Activated CD4-positive, alpha-beta T cell treated with anti-CD3 and anti-CD28 coated beads for 1 hour (primary cell): Measurements from ENCODE around the gene NKAIN1.
"Not testable (repeated sequence)": the region's sequence is repeated elsewhere in the genome, so short reads cannot be mapped to it uniquely, and the experiment has no call there.

Source experiments
- DNase-seq: peaks from one replicate; pipeline ENCODE4 v3.0.0-alpha.2; 2020

Gene NKAIN1

DNA sequence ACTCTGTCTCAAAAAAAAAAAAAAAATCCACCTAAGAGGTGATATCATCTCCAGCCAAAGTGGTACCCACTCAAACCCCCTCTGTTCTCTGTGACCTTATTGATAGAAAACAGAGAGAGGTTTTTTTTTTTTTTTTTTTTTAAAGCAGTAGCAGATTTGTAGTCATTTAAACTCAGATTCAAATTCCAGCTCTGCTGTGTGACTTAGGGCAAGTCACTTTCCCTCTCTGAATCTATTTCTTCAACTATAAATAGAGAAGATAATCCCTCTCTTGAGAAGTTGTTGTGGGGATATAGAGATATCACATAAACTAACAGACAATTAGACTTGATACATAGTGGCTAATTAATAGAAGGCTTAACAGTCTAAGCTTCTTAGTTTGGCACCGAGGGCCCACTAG lies 48.4 kb downstream of the NKAIN1 start:
- no peak for DNase-seq

DNA sequence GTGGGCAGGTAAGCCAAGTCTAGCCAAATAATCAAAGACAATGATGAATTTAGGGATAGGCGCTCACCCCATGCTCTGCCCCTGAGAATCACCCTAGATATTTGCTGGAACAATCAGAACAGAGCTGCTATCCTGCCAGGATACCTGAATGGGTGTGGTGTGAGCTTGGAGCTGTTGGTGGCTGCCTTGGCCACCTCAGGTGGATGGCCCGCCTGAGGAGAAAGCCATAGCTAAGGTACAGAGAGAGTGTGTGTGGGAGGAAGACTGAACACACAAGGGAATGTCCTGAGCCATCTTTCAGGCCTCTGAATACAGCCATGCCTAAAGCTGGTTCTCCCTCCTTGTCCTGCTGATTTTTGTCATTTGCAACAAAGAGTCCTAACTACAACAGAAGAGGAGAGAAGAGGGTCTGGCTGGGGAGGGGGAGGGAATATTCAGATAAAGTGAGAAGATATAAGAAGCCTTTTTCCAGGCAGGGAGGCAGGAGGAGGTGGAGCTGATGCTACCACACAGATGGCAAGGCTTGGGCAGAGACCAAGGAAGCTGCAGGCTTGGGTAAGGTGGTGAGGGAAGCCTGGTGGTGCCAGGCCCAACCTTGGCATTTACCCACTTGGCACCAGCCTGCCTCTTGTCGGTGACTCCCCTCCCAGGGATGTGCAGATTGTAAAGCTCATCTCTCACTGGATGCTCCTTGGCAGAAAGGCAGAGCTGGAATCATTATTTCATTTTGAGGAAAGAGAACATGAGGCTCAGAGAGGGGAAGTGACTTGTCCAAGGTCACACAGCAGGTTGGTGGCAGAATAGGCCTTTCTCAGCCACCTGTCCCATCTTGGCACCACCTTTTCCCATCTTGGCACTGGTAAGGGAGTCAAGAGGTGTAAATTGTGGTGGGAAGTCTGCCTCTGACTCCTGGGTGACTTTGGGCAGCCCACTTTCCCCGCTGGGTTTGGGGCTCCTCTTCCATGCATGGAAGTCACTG lies 49.7 kb downstream of the NKAIN1 start:
- no peak for DNase-seq

DNA sequence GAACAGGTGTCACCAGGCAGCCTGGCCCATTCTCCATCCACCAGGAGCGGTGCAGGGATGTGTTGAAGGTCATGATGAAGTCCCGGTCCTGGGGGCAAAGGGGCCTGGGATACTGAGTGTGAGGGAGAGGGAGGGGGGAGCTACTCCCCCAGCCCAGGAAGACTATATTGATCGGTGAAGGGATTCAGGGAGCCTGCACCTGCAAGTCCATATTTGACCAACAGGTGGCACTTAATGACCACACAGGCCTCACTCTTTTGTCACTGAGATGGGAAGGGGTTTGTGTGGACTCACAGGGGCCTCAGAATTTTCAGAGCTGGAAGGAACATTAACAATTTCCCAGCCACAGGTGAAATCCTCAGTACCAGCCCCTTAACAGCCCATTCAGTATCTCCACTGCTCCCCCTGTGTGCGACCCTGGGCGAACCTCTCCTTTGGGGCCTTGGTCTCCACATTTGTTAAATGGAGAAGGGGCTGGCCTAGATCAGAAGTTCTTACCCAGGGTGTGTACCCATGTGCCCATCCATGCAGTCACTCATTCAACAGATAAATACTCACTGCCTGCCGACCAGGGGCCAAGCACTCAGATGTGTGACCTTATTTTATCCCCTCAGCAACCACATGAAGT lies 55.6 kb downstream of the NKAIN1 start:
- no peak for DNase-seq

DNA sequence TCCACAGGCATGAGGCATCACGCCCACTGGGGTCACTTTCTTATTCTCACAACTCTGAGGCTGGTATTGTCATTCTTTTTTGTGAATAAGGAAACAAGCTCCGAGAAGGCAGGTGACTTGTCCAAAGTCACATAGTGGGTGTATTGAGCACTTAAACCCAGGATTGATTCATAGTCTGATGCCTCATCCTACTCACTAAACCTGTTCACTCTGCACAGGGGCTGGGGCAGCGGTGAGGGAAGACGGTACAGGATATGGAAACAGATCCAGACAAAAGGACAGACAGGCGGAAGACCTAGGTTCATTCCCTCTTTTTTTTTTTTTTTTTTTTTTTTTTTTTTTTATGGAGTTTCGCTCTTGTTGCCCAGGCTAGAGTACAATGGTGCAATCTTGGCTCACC lies 56.6 kb downstream of the NKAIN1 start:
- DNase-seq: no peak

DNA sequence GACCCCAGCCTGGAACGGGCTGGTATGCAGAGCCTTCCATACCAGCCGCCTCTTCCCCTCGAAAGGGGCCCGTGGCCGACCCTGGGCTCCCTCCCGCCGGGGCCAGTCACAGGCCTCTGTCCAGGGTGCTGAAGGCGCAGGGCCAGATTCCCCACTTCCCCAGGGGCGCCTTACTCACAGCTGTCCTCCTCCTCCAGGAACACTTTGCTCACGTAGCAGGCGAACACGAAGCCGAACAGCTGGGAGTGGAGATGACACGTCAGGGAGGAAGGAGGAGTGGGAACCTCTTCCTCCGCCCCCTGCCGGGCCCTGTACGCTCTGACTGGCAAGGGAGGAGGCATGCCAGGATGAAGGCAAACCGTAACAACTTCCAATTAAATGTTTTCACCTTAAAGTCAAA lies 57.3 kb downstream of the NKAIN1 start:
- peak; percentile 22 for DNase-seq

DNA sequence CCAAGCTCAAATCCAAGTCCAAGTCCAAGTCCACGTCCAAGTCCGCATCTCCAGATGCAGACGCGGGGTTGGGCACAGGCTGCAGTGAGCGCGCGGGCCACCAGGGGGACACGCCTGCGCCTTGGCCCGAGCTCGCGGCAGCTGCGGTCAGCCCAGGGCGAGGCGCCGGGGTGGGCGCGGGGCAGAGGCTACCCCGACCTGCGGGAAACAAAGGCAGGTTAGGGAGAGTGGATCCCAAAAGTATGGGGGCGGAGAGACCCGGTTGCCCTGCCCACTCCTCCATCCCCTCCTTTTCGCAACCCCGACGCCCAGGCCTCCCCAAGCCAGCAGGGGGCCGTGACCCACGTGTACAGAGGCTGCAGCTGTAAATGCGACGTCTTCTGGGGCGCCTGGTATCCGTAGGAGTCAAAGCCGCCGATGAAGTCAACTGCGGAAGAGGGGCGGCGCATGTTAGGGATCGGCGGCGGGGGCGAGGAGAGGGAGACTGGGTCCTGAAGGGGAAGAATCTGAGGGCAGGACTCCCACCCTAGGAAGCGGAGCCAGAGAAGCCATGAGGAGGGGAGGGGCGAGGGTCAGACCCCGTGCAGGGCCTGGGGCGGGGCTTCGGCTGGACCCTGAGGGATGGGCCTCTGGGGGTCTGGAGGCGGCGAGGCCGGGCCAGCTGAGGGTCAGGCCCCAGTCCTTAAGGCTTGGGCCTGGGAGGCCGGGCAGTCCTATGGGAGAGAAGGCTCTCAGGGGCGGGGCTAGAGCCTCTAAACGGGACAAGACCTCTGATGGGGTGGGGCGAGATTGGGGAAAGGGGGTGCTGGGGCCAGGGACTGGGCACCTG lies 58.0 kb downstream of the NKAIN1 start:
- DNase-seq: no peak

DNA sequence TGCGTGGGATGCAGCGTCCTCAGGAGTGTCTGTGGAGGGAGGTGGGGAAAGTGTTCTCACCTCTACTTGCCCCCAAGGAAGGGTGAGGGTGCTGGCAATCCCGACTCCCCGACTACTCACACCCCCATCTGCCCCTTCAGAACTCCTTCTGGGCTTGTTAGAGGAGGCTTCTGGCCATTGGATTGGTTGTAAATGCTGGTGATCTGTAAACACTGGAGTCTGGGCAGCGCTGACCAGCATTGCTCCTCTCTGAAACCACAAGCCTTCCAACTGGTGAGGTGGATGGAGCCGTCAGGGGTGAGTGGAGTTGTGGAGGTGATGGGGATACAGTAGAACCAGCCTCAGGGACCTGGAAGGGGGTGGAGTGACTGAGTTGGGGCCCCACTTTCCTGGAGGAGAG lies 59.3 kb downstream of the NKAIN1 start:
- DNase-seq: no peak

DNA sequence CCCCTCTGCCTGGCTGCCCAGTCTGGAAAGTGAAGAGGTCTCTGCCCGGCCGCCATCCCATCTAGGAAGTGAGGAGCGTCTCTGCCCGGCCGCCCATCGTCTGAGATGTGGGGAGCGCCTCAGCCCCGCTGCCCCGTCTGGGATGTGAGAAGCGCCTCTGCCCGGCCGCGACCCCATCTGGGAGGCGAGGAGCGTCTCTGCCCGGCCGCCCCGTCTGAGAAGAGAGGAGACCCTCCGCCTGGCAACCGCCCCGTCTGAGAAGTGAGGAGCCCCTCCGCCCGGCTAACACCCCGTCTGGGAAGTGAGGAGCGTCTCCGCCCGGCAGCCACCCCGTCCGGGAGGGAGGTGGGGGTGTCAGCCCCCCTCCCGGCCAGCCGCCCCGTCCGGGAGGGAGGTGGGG lies 63.4 kb downstream of the NKAIN1 start:
- not testable (repeated sequence) for DNase-seq

DNA sequence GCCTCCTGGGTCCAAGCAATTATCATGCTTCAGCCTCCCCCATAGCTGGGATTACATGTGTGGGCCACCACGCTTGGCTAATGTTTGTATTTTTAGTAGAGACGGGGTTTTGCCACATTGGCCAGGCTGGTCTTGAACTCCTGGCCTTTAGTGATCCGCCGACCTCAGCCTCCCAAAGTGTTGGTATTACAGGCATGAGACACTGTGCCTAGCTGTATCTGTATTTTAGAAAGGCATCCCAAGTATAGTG lies 69.3 kb downstream of the NKAIN1 start:
- no peak for DNase-seq

DNA sequence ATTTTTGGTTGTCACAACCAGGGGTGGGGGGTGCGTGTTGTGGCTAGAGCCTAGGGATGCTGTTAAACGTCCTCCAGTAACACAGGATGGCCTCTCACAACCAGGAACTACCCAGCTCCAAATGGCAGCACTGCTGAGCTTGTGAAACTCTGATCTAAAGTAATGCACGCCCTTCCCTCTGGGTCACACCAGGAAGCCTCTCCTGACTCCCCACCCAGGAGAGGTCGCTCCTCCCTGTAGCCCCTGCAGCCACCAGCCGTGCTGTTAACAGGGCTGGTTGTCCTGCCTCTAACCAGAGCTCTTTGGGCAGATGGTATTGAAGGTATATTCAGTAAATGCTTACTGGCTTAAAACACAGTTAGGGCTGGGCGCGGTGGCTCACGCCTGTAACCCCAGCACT lies 73.2 kb downstream of the NKAIN1 start:
- no peak for DNase-seq

DNA sequence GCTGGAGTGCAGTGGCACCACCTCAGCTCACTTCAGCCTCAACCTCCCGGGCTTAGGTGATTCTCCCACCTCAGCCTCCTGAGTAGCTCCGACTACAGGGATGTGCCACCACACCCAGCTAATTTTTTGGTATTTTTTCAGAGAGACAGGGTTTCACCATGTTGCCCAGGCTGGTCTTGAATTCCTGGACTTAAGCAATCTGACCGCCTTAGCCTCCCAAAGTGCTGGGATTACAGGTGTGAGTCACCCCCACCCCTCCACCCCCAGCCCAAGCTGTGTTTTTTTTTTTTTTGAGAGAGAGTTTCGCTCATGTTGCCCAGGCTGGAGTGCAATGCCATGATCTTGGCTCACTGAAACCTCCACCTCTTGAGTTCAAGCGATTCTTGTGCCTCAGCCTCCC lies 75.4 kb downstream of the NKAIN1 start:
- no peak for DNase-seq

DNA sequence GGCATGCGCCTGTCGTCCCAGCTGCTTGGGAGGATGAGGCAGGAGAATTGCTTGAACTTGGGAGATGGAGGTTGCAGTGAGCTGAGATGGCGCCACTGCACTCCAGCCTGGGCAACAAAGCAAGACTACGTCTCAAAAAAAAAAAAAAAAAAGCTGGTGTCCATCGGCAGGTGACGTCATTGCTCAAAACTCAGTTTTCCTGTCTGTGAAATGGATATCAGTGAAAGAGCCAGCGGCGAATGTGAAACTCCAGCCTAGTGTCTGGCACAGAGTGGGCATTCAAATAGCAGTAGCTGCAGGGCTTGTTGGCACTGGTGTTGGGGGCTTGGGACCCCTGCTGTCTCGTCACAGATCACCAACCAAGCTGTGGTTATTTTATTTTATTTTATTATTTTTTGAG lies 75.8 kb downstream of the NKAIN1 start:
- no peak for DNase-seq

DNA sequence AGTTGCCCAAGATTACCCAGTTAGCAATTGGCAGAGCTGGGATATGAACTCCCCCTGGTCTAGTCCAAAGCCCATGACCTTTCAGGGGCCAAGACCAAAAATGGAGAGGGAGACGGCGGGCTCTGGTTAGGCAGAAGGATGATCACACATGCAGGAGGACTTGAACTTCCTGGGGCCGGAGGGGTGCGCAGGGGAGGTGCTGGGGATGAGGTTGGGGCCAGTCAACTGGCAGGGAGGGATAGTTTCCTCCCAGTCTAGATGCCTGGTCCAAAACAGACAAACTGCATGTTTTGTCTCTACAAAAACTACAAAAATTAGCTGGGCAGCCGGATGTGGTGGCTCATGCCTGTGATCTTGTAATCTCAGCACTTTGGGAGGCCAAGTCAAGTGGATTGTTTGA lies 78.1 kb downstream of the NKAIN1 start:
- DNase-seq: no peak

DNA sequence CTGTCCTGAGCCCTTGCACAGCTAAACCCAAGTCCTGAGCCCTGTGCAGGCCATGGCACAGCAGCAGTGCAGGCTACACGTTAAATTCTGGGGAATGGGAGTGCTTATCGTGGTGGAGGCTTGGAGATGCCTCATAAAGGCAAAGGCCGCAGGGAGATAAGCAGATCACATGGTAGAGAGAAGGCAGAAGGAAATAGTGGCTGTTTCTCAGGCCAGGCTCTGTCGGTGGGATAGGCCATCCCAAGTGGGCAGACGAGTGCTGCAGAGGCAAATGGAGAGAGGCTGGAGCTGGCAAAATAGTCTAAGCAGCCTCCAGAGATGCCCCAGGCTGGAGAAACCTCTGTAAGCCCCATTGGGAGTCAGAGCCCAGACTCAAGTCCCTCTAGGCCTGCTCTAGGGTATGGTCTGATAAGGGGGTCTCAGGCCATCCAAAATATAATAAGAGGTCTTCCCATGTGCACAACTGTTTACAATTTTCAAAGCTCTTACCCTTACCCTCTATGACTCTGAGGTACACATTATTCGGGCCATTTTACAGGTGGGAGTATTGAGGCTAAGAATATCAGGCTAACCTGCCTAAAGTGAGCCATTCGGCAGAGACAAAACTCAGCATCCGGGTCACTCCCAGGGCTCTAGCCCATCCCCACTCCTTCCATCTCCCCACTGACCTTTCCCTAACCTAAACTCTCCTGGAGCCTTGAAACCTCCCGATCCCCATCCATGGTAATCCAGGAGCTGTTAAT lies 79.6 kb downstream of the NKAIN1 start:
- DNase-seq: no peak

DNA sequence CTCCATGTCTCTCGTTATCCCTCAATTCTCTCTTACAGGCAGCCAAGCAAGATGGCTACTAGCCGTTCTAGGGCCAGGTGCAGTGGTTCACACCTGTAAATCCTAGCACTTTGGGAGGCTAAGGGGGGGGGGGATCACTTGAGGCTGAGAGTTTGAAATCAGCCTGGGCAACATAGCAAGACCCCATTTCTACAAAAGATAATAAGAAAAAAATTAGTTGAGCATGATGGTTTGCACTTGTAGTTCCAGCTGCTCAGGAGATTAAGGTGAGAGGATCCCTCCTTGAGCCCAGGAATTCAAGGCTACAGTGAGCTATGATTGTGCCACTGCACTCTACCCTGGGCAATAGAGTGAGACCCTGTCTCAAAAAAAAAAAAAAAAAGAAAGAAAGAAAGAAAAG lies 80.4 kb downstream of the NKAIN1 start:
- DNase-seq: no peak

DNA sequence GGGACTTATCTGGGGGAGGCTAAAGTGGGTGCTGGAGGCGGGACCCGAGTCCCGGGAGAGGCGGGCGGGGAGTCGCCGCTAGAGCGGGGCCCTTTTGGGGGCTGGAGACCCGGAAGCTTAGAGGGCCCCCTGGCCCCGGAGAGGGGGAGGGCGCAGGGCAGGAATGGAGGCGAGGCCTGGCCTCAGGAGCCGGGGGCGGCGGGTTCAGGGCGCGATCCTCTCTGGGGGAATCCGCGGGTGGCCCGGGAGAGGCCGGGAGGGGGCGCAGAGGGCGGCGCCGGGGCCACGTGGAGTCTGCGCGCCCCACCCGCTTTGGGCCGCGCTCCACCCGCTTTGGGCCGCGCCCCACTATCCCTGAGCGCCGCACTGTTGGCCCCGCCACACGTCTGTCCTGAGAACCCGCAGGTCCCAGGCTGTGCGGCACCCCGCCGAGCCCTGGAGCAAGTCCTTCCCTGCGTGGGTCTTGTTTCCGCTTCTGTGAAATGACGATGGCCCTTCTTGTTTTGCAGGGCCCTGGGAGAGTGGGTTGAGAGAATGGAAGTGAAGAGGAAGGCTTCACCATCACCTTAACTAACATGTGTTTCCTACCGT lies 84.4 kb downstream of the NKAIN1 start:
- DNase-seq: peak; percentile 39

DNA sequence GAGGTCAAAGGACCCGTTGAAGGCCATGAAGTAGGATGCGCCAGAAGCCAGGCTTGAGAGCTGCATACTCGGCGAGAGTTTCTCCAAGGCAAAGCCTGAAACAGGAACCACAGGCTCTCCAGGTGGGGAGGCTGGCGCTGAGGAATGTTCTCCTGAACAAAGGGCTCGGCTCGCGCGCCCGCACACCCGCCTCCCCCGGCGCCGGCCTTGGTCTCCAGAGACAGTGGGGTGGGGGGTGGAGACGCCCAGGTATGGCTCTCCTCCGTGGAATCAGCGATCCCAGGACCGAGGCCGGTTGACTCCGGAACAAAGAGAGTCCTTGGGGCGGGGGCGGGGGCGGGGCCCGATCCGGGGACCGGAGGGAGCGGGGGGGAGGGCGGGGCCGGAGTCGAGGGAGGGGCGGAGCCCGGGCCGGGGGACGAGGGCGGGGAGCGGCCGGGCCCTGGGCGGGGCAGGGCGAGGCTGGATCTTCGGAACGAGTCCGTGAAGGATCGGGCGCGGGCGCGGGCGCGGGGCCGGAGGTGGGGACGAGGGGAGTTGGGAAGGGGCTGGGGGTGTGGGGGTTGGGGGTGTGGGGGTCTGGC lies 85.0 kb downstream of the NKAIN1 start:
- DNase-seq: peak; percentile 58

DNA sequence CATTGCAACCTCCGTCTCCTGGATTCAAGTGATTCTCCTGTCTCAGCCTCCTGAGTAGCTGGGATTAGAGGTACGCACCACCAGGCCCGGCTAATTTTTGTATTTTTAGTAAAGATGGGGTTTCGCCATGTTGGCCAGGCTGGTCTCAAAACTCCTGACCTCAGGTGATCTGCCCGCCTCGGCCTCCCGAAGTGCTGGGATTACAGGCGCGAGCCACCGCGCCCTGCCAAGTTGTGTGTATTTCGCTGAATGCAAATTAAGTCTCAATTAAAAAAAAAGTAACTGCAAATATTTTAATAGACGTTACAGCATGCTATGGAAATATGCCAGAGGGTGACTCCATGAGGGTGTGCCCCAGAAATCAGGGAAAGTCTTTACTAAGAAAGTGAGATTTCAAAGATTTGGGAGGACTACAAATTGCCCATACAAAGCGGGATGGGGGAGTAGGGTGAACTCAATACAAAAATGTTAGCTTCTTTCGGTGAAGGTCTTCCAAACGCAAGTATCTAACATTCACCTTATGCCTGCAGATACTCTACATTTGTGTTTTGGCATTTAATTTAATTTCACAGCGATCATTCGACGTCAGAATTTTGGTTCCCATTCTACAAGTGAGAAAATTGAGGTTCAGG lies 85.6 kb downstream of the NKAIN1 start:
- no peak for DNase-seq

DNA sequence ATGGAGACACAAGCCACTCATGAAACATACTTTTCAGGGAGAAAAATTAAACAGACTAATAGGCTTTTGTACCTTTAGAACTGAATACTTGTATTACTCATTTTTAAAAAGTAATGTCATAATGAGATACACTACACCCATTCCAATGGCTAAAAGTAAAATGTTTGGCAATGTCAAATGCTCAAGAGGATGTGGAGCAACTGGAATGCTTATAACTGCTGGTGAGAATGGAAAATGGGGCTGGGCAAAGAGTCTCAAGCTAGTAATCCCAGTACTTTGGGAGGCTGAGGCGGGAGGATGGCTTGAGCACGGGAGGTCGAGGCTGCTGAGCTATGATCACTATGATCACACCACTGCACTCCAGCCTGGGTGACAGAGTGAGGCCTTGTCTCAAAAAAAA lies 86.3 kb downstream of the NKAIN1 start:
- no peak for DNase-seq

DNA sequence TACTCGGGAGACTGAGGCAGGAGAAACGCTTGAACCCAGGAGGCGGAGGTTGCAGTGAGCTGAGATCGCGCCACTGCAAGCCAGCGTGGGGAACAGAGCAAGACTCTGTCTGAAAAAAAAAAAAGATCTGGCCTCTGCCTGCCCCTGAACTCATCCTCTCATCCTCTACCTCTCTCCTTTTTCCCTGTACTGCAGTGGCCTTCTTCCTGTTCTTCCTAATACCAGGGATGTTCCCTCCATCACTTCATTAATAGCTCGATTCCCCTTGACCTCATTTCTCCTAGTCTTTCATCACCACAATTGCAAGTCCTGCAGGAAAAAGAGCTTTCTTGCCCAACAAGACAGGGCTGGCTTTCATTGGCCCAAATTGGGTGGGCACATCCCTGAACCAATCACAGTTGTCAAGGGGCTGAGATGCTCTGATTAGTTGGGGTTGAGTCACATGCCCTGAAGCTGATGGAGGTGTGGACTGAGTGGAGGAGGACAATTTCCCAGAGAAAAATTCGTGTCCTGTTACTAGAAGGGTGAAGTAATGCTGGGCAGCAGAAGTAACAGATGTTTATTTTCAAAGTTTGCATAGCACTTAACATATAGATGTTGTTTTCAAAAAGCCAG lies 87.4 kb downstream of the NKAIN1 start:
- no peak for DNase-seq

DNA sequence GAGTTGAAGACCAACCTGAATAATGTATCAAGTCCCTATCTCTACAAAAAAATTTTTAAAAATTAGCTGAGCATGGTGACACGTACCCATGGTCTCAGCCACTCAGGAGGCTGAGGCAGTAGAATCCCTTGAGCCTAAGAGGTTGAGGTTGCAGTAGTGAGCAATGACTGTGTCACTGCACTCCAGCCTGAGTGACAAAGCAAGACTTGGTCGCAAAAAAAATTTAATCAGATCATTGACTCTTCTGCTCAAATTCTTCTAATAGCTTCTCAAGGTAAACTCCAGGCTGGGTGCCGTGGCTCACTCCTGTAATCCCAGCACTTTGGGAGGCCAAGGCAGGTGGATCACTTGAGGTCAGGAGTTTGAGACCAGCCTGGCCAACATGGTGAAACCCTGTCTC lies 88.3 kb downstream of the NKAIN1 start:
- DNase-seq: no peak
